Fibroblast of pulmonary artery (primary cell): Measurements from ENCODE around the gene KCNMA1.

Experiments used
- DNase-seq: peaks from one replicate; pipeline ENCODE4 v3.0.0-alpha.2; 2010; ENCODE audit warnings: low read depth
- H3K4me3 ChIP-seq: replicated peaks from 2 replicates; pipeline ENCODE4 v1.5.1; 2011; ENCODE audit warnings: low read depth, mild to moderate bottlenecking, control low read depth, low read length, moderate library complexity
- TF ChIP-seq, protein P1 (sequence below): IDR thresholded peaks from 2 replicates; pipeline ENCODE4 v1.5.1; 2011; ENCODE audit warnings: mild to moderate bottlenecking, control low read depth, low read length, inconsistent platforms; ENCODE audit errors: missing control alignments

The KCNMA1 gene

DNA sequence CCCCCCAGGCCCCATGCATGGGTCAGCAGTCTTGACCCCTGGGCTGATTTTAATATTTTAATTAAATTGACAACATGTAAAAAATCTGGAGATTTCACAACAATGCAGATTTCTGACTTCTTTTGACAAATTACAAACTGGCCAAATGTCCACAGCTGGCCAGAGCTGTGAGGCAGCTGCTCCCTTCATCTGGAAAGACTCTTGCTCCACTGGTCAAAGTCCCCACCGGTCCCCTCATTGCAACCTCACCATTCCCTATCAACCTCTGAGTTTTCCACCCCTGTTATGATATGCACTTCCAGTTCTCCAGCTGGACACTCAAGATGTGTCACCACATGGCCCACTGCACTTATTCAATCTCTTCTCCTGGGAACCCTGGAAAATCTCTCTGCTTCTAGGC is 266.2 kb downstream of the KCNMA1 start:
- TF ChIP-seq, protein P1, sequence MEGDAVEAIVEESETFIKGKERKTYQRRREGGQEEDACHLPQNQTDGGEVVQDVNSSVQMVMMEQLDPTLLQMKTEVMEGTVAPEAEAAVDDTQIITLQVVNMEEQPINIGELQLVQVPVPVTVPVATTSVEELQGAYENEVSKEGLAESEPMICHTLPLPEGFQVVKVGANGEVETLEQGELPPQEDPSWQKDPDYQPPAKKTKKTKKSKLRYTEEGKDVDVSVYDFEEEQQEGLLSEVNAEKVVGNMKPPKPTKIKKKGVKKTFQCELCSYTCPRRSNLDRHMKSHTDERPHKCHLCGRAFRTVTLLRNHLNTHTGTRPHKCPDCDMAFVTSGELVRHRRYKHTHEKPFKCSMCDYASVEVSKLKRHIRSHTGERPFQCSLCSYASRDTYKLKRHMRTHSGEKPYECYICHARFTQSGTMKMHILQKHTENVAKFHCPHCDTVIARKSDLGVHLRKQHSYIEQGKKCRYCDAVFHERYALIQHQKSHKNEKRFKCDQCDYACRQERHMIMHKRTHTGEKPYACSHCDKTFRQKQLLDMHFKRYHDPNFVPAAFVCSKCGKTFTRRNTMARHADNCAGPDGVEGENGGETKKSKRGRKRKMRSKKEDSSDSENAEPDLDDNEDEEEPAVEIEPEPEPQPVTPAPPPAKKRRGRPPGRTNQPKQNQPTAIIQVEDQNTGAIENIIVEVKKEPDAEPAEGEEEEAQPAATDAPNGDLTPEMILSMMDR = no peak
- no peak for DNase-seq
- H3K4me3 ChIP-seq = no peak overlapping the region

DNA sequence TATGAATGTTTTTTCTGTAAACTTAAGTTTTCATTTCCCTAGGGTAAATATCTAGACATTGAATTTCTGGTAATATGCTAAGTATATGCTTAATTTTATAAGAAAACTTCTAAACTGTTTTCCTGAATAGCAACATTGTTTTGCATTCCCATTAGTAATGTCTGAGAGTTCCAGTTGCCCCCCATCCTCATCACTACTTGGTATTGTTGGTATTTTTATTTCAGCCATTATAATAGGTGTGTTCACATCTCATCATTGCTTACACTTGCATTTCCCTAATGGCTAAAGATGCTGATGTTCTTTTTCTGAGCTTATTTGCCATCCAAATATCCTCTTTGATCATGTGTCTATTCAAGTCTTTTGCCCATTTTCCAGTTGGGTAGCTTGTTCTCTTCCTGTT is 269.6 kb downstream of the KCNMA1 start:
- TF ChIP-seq, protein P1 = no peak
- DNase-seq = no peak

DNA sequence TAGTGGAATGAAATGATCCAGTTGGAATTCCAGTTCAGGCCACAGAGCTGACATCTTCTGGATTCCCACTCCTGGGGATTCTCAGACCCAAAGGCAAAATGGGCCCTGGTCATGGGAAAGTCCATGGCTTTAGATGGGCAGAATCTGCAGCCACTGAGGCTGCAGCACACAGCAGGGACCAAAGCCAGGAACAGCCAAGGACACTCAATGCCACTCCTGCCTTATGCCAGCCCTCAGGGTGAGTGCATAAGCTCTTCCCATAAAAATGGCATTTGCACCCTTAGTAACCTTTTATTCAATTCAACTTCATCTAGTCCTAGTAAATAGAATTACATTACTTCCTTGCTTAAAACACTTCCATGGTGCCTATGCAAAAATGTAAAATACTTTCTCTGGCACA is 274.4 kb downstream of the KCNMA1 start:
- no peak overlapping the region for H3K4me3 ChIP-seq
- DNase-seq = no peak
- TF ChIP-seq, protein P1 = no peak

More for the DNA sequence above, 269.6 kb downstream of the KCNMA1 start:
- H3K4me3 ChIP-seq = no peak overlapping the region

DNA sequence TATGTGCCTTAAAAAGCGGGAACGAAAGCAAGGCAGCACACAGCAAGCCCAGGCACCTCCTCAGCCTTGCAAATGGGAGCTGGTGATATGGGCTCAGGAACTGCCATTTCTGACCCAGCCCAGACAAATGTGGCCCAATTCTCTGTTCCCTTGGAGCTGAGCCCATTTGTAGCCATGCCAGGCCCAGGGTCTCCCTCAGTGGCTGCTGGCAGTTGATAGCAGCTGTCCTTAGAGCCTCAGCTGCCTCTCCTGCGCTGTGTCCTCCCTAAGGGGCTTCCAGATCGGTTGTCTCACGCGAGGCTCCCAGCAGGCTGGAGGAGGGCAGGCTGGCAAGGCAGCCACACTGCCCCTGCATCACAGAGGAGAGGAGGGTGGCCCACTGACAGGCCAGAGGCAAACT is 275.8 kb downstream of the KCNMA1 start:
- no peak for DNase-seq
- no peak overlapping the region for H3K4me3 ChIP-seq
- TF ChIP-seq, protein P1 = no peak

DNA sequence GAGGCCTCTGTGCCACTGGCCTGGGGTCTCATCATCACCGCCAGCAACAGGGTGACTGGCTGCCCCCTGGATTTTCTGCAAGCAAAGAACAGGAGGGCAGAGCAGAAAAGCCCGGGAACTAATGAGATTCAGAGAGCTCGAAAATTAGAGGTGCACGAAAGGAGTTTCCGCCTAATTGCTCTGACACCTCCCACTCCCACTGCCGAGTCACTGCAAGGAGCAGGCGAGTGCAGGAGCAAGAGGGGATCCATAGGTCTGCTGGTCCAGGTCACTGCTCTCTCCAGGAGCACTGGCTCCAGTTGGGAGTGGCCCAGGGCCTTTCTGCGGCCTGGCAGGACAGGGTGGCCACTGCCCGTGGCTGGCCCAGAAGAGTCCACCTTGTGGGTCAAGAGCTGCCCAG is 276.2 kb downstream of the KCNMA1 start:
- DNase-seq = no peak
- TF ChIP-seq, protein P1 = no peak
- no peak overlapping the region for H3K4me3 ChIP-seq

DNA sequence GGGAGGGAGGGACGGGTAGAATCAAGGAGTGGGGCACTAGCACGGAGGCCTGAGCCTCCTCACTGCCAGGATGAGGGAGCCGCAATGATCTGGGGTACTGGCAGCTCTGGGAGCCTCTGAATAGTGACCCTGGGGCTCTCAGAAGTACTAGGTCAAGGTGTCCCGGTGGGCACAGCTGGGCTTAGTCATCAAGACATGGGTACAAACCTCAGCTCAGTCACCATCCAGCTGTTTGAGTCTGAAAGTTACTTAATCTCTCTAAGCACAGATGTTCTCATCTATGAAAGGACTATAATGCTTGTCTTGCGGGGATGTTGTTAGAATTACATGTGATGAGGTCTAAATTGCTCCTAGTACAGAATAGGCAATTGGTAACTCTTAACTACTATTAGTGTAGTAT is 276.8 kb downstream of the KCNMA1 start:
- DNase-seq = no peak
- TF ChIP-seq, protein P1 = no peak
- H3K4me3 ChIP-seq = no peak overlapping the region

DNA sequence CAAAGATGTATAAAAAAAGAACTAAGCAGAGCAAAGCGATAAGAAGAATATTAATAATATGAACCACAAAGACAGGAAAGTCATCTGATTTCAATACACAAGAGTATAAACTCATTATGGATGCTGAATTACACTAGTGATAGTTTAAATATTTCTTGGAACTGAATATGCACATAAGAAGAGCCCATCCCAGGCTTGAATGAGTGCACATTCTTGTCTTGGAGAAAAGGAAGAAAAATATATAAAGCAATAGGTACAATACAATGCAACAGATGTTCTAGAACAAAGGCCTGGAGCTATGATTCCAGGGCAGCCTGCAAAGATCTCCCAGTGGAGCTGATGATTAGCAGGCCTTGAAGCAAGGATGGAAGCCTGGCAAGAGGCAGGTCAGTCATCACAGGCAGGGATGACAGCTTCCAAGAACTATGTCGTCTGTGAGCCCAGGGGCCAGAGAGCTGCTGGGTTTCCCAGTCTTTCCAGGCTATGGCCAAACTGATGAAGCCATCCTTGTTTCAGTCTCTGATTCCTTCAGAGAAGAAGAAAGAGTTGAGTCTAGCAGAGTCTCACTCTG is 277.6 kb downstream of the KCNMA1 start:
- H3K4me3 ChIP-seq = no peak overlapping the region
- TF ChIP-seq, protein P1 = no peak
- DNase-seq = no peak
